CD14-positive monocyte (primary cell): Measurements from ENCODE around the gene CAMSAP3. TPM values are rescaled to one million over a fixed set of nuclear protein-coding genes. Genes with fewer than 3 reads are reported as not detected.
A peak's percentile ranks its signal among the peaks of the same experiment; 100 is the strongest.

ENCODE experiments used
- DNase-seq, 3 donors: peaks; one replicate each; pipeline ENCODE4 v3.0.0-alpha.2; 2011 to 2022
- H2AFZ ChIP-seq: 2 replicates; pipeline ENCODE4 v1.6.0; 2012; ENCODE audit warnings: mild to moderate bottlenecking, low read depth, low read length, inconsistent platforms; ENCODE audit not compliant: insufficient read depth, poor library complexity, severe bottlenecking
- H3K27ac ChIP-seq, 2 donors: 1 replicate in 1 of 2; 2 replicates in 1 of 2; pipeline ENCODE4 v1.5.1; 2012 to 2013; ENCODE audit warnings: low read length in 2 of 2, control low read depth in 1 of 2, inconsistent platforms in 1 of 2, low read depth in 1 of 2, mild to moderate bottlenecking in 1 of 2
- H3K27me3 ChIP-seq, 2 donors: one replicate each; pipeline versions ENCODE4 v1.6.0 to v1.6.1; 2011 to 2013; ENCODE audit warnings: low read length in 2 of 2; ENCODE audit not compliant: control insufficient read depth in 2 of 2, insufficient read depth in 2 of 2
- H3K36me3 ChIP-seq, 2 donors: replicated peaks in 1 of 2; 1 replicate in 1 of 2; 2 replicates in 1 of 2; pipeline versions ENCODE4 v1.5.1 to v1.6.1; 2012 to 2013; ENCODE audit warnings: low read length in 2 of 2, control low read depth in 1 of 2, inconsistent platforms in 1 of 2, mild to moderate bottlenecking in 1 of 2; ENCODE audit not compliant: insufficient read depth in 2 of 2, control insufficient read depth in 1 of 2
- H3K4me1 ChIP-seq, 2 donors: 1 replicate in 1 of 2; 2 replicates in 1 of 2; pipeline versions ENCODE4 v1.5.1 to v1.6.1; 2012 to 2013; ENCODE audit warnings: low read length in 2 of 2, control low read depth in 1 of 2, inconsistent platforms in 1 of 2, mild to moderate bottlenecking in 1 of 2, moderate library complexity in 1 of 2; ENCODE audit not compliant: insufficient read depth in 2 of 2, control insufficient read depth in 1 of 2
- H3K4me2 ChIP-seq: replicated peaks from 2 replicates; pipeline ENCODE3; 2012; ENCODE audit warnings: low read length, moderate library complexity, mild to moderate bottlenecking; ENCODE audit not compliant: poor library complexity, severe bottlenecking; ENCODE audit errors: extremely low read depth
- H3K4me3 ChIP-seq, 3 experiments: fragments of 200-600 bp in 1 of 3; sonication (generic) in 1 of 3; replicated peaks in 1 of 3; 1 replicate in 2 of 3; 2 replicates in 1 of 3; pipeline ENCODE4 v1.5.1; 2011 to 2013; ENCODE audit warnings: low read length in 3 of 3, mild to moderate bottlenecking in 3 of 3, control low read depth in 2 of 3, low read depth in 2 of 3, inconsistent platforms in 1 of 3, moderate library complexity in 1 of 3
- H3K79me2 ChIP-seq: 2 replicates; pipeline ENCODE4 v1.6.0; 2012; ENCODE audit warnings: mild to moderate bottlenecking, control low read depth, inconsistent platforms, low read length, moderate library complexity; ENCODE audit not compliant: insufficient read depth
- H3K9ac ChIP-seq: 2 replicates; pipeline ENCODE4 v1.6.0; 2017; ENCODE audit warnings: low read length, mild to moderate bottlenecking; ENCODE audit not compliant: insufficient read depth, poor library complexity, severe bottlenecking
- H3K9me3 ChIP-seq, 2 donors: replicated peaks in 1 of 2; 1 replicate in 1 of 2; 2 replicates in 1 of 2; pipeline versions ENCODE4 v1.5.1 to v1.6.1; 2012 to 2013; ENCODE audit warnings: low read length in 2 of 2, control low read depth in 1 of 2; ENCODE audit not compliant: control insufficient read depth in 1 of 2, insufficient read depth in 1 of 2
- H4K20me1 ChIP-seq: 2 replicates; pipeline ENCODE4 v1.6.0; 2012; ENCODE audit warnings: mild to moderate bottlenecking, low read length, control low read depth, moderate library complexity; ENCODE audit not compliant: insufficient read depth
- H3K27ac Mint-ChIP-seq, 7 donors: one replicate each; pipeline ENCODE4 v1.8.0; 2020; ENCODE audit warnings: mild to moderate bottlenecking in 7 of 7, mixed read lengths in 7 of 7, moderate library complexity in 6 of 7, inconsistent platforms in 2 of 7
- H3K27me3 Mint-ChIP-seq, 3 donors: one replicate each; pipeline ENCODE4 v1.8.0; 2021 to 2022; ENCODE audit warnings: low read depth in 3 of 3, mild to moderate bottlenecking in 3 of 3, mixed read lengths in 3 of 3, moderate library complexity in 3 of 3, inconsistent platforms in 1 of 3
- H3K36me3 Mint-ChIP-seq, 2 donors: one replicate each; pipeline ENCODE4 v1.8.0; 2020; ENCODE audit warnings: mixed read lengths in 2 of 2, inconsistent platforms in 1 of 2, mild to moderate bottlenecking in 1 of 2
- H3K4me1 Mint-ChIP-seq: one replicate; pipeline ENCODE4 v1.8.0; 2020; ENCODE audit warnings: mild to moderate bottlenecking, mixed read lengths
- H3K4me3 Mint-ChIP-seq, 2 donors: one replicate each; pipeline ENCODE4 v1.8.0; 2020; ENCODE audit warnings: mild to moderate bottlenecking in 2 of 2, mixed read lengths in 2 of 2, moderate library complexity in 1 of 2
- H3K9me3 Mint-ChIP-seq, 7 donors: one replicate each; pipeline ENCODE4 v1.8.0; 2020 to 2022; ENCODE audit warnings: mixed read lengths in 7 of 7, mild to moderate bottlenecking in 6 of 7, moderate library complexity in 6 of 7, inconsistent platforms in 2 of 7
- WGBS: methylation state at CpG from one replicate; pipeline ENCODE4 v1.1.5; 2013; ENCODE audit warnings: missing lambda C conversion rate; ENCODE audit not compliant: insufficient coverage; 5-methylcytosine and 5-hydroxymethylcytosine counted together
- intact Hi-C, 2 donors: fragments of 100-400 bp; cut with micrococcal nuclease; formaldehyde crosslinking; loops; one replicate each; pipeline versions ENCODE4 v1.15.0 to v1.15.1; 2023
- polyA plus RNA-seq, 3 donors: library from polyadenylated mRNA; depleted of rRNA in 1 of 3; unstranded in 2 of 3; stranded (reverse) in 1 of 3; fragments of 300-500 nt in 2 of 3; fragments of >200 nt in 1 of 3; fragmentation: Illumina TruSeq in 2 of 3; gene quantifications; 1 replicate in 2 of 3; 2 replicates in 1 of 3; pipeline ENCODE4 v1.2.3, GENCODE V29; 2012 to 2021
- TF ChIP-seq, protein P1 (sequence below): fragments of 200-600 bp; IDR thresholded peaks from one replicate; pipeline ENCODE4 v1.8.0; 2022; ENCODE audit warnings: antibody characterized with exemption, mild to moderate bottlenecking

The CAMSAP3 gene
- polyA plus RNA-seq, 3 donors = 0.05 TPM; not detected in 2

DNA sequence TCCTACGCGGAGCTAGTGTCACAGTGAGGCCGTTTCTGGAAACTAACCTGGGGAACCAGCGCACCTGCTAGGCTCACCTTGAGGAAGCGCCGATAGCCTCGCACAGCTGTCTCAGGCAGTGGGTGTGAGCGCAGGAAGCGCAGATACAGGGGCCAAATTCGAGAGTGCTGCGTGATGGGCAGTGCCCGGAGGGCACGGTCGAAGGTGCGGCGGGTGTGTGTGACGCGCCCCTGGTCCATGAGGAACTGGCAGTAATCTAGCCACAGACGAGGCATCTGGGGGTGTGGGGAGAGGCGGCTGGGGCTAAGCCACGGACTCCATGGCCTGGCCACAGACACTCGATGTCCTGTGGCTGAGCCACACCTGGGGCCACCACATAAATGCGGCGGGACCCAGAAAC is 31.5 kb downstream of the CAMSAP3 start:
- Histone ChIP-seq H2AFZ (no peak overlapping the region), H3K27ac (no peak overlapping the region), H3K9ac (no peak overlapping the region), H3K36me3 (peaks cover 51 to 66% of the 10 kb centered on the region in 2 donors), H3K4me3 (no peak overlapping the region), H3K4me2 (no peak overlapping the region), H3K4me1 (peaks cover 19 to 28% of the 10 kb centered on the region in 2 donors), H3K79me2 (peaks cover 58% of the 10 kb centered on the region), H3K9me3 (no peaks in the 10 kb centered on the region), H3K27me3 (no peaks in the 10 kb centered on the region), H4K20me1 (peaks cover 4% of the 10 kb centered on the region)
- intact Hi-C loops = loop anchor here in 1 of 2 donors (10.0 kb wide), 1 partner anchor 232 kb away; no protein-coding TSS in a partner anchor
- TF ChIP-seq, protein P1, sequence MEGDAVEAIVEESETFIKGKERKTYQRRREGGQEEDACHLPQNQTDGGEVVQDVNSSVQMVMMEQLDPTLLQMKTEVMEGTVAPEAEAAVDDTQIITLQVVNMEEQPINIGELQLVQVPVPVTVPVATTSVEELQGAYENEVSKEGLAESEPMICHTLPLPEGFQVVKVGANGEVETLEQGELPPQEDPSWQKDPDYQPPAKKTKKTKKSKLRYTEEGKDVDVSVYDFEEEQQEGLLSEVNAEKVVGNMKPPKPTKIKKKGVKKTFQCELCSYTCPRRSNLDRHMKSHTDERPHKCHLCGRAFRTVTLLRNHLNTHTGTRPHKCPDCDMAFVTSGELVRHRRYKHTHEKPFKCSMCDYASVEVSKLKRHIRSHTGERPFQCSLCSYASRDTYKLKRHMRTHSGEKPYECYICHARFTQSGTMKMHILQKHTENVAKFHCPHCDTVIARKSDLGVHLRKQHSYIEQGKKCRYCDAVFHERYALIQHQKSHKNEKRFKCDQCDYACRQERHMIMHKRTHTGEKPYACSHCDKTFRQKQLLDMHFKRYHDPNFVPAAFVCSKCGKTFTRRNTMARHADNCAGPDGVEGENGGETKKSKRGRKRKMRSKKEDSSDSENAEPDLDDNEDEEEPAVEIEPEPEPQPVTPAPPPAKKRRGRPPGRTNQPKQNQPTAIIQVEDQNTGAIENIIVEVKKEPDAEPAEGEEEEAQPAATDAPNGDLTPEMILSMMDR = no peak
- peaks cover 0 to 2% (median 0%) of the 10 kb centered on the region in 3 donors for H3K27me3 Mint-ChIP-seq
- H3K4me1 Mint-ChIP-seq = peaks cover 22% of the 10 kb centered on the region
- H3K27ac Mint-ChIP-seq = no peak overlapping the region
- H3K36me3 Mint-ChIP-seq = peaks cover 43 to 62% of the 10 kb centered on the region in 2 donors
- no peak overlapping the region for H3K4me3 Mint-ChIP-seq
- WGBS = 92% methylated on average over 21 of the region's 24 CpGs
- DNase-seq = no peak
- H3K9me3 Mint-ChIP-seq = peaks cover 0 to 2% (median 0%) of the 10 kb centered on the region in 7 donors

GRCh38 chr19:7628589-7629311 is 33.1 kb downstream of the CAMSAP3 start:
- no peaks in the 10 kb centered on the region for H3K27me3 ChIP-seq
- no peak for DNase-seq
- H2AFZ ChIP-seq = peak overlapping the region; percentile 73
- WGBS = 5% methylated on average over 15 of the region's 15 CpGs
- H3K4me3 Mint-ChIP-seq = peak overlapping the region; percentile 95 to 96
- peaks cover 0 to 2% (median 0%) of the 10 kb centered on the region in 7 donors for H3K9me3 Mint-ChIP-seq
- H4K20me1 ChIP-seq = no peaks in the 10 kb centered on the region
- peaks cover 22% of the 10 kb centered on the region for H3K4me1 Mint-ChIP-seq
- H3K9ac ChIP-seq = peak overlapping the region; percentile 93
- H3K4me2 ChIP-seq = peak overlapping the region; percentile 88
- H3K27me3 Mint-ChIP-seq = peaks cover 0 to 2% (median 0%) of the 10 kb centered on the region in 3 donors
- peak overlapping the region; percentile 63 to 97 for H3K27ac ChIP-seq
- H3K27ac Mint-ChIP-seq = peak overlapping the region; percentile 96 to 100 (median 99)
- H3K36me3 ChIP-seq = peaks cover 40 to 59% of the 10 kb centered on the region in 2 donors
- peaks cover 19 to 28% of the 10 kb centered on the region in 2 donors for H3K4me1 ChIP-seq
- intact Hi-C loops = loop anchor here in 1 of 2 donors (10.0 kb wide), 1 partner anchor 234 kb away; no protein-coding TSS in a partner anchor
- H3K36me3 Mint-ChIP-seq = peaks cover 36 to 54% of the 10 kb centered on the region in 2 donors
- TF ChIP-seq, protein P1 = no peak
- peaks cover 58% of the 10 kb centered on the region for H3K79me2 ChIP-seq
- H3K4me3 ChIP-seq = peak overlapping the region; percentile 83 to 96 (median 88)
- H3K9me3 ChIP-seq = no peaks in the 10 kb centered on the region
